H1 (cell line): ENCODE measurements around the gene IPO11. TPM values are rescaled to one million over a fixed set of nuclear protein-coding genes. Genes with fewer than 3 reads are reported as not detected.

Experiments used
- CTCF ChIA-PET: fragments of 300-600 bp; sonication (Branson Sonifier 250); formaldehyde crosslinking; loops from one replicate; lab custom pipeline; 2021; ENCODE audit not compliant: partially characterized antibody; lab: Charles Lee
- POLR2A ChIA-PET: fragments of 300-600 bp; sonication (Branson Sonifier 250); formaldehyde crosslinking; loops from one replicate; lab custom pipeline; 2021; ENCODE audit warnings: inconsistent platforms; ENCODE audit not compliant: partially characterized antibody; lab: Charles Lee
- DNase-seq, 2 experiments: peaks; one replicate each; pipeline versions ENCODE4 v3.0.0 to v3.0.0-alpha.2; 2010 to 2022; ENCODE audit warnings: low spot score in 2 of 2, low read depth in 1 of 2, mixed read lengths in 1 of 2
- FAIRE-seq: peaks from 2 replicates; lab custom pipeline; 2011; peaks lifted over from hg19 to GRCh38; lab: Jason Lieb, UNC
- H2AFZ ChIP-seq: 2 replicates; pipeline ENCODE4 v1.8.1; 2012; ENCODE audit warnings: low read length, inconsistent platforms
- H2AK5ac ChIP-seq: 2 replicates; pipeline ENCODE4 v1.6.1; 2013; ENCODE audit warnings: low read depth, low read length
- H2BK120ac ChIP-seq: replicated peaks from 2 replicates; pipeline ENCODE3; 2013; ENCODE audit warnings: low read depth, low read length, inconsistent platforms
- H2BK12ac ChIP-seq: 2 replicates; pipeline ENCODE4 v1.6.1; 2013; ENCODE audit warnings: low read depth, low read length
- H2BK15ac ChIP-seq: 2 replicates; pipeline ENCODE4 v1.6.1; 2013; ENCODE audit warnings: low read length
- H2BK20ac ChIP-seq: 2 replicates; pipeline ENCODE4 v1.6.1; 2013; ENCODE audit warnings: low read length
- H2BK5ac ChIP-seq: 2 replicates; pipeline ENCODE4 v1.6.1; 2013; ENCODE audit warnings: low read depth, low read length
- H3K14ac ChIP-seq: 2 replicates; pipeline ENCODE4 v1.6.1; 2013; ENCODE audit warnings: inconsistent platforms; ENCODE audit not compliant: insufficient read length
- H3K18ac ChIP-seq: 2 replicates; pipeline ENCODE4 v1.6.1; 2013; ENCODE audit warnings: low read length; ENCODE audit errors: extremely low read depth
- H3K23ac ChIP-seq: 2 replicates; pipeline ENCODE4 v1.6.1; 2013; ENCODE audit warnings: inconsistent platforms; ENCODE audit not compliant: insufficient read length
- H3K23me2 ChIP-seq: 2 replicates; pipeline ENCODE4 v1.6.1; 2013; ENCODE audit warnings: low read depth, low read length
- H3K27ac ChIP-seq: 2 replicates; pipeline ENCODE4 v1.6.1; 2011; ENCODE audit warnings: low read depth, low read length, inconsistent platforms
- H3K27me3 ChIP-seq, 4 experiments: replicated peaks in 1 of 4; 1 replicate in 1 of 4; 2 replicates in 3 of 4; pipeline versions ENCODE4 v1.6.1 to v1.8.1; 2011 to 2013; ENCODE audit warnings: low read length in 3 of 4, mild to moderate bottlenecking in 3 of 4, inconsistent platforms in 2 of 4, mixed read lengths in 2 of 4, moderate library complexity in 1 of 4; ENCODE audit not compliant: control insufficient read depth in 3 of 4, insufficient read depth in 3 of 4; ENCODE audit errors: extremely low read depth in 1 of 4
- H3K36me3 ChIP-seq, 4 experiments: 2 replicates each; pipeline versions ENCODE4 v1.6.1 to v1.8.1; 2011 to 2013; ENCODE audit warnings: mild to moderate bottlenecking in 4 of 4, low read length in 3 of 4, moderate library complexity in 2 of 4, control low read depth in 1 of 4, inconsistent platforms in 1 of 4; ENCODE audit not compliant: insufficient read depth in 4 of 4, control insufficient read depth in 2 of 4
- H3K4ac ChIP-seq: replicated peaks from 2 replicates; pipeline ENCODE3; 2013; ENCODE audit warnings: low read length, low read depth, mixed read lengths, inconsistent platforms; ENCODE audit not compliant: insufficient read length
- H3K4me1 ChIP-seq, 4 experiments: replicated peaks in 1 of 4; 1 replicate in 1 of 4; 2 replicates in 3 of 4; pipeline versions ENCODE4 v1.6.1 to v1.8.1; 2011 to 2013; ENCODE audit warnings: low read length in 3 of 4, inconsistent platforms in 2 of 4, mixed read lengths in 1 of 4; ENCODE audit not compliant: insufficient read depth in 4 of 4, control insufficient read depth in 3 of 4
- H3K4me2 ChIP-seq, 2 experiments: 2 replicates each; pipeline versions ENCODE4 v1.6.1 to v1.8.1; 2011 to 2013; ENCODE audit warnings: low read depth in 2 of 2, low read length in 2 of 2, control low read depth in 1 of 2, inconsistent platforms in 1 of 2, mild to moderate bottlenecking in 1 of 2; ENCODE audit not compliant: insufficient read depth in 1 of 2
- H3K4me3 ChIP-seq, 4 experiments: fragments of 200-600, 300-600 bp in 1 of 4; sonication (generic), shearing (Covaris generic), sonication (Bioruptor Twin) in 1 of 4; 2 replicates each; pipeline versions ENCODE4 v1.5.1 to v1.8.1; 2011 to 2016; ENCODE audit warnings: low read length in 4 of 4, low read depth in 3 of 4, control low read depth in 2 of 4, inconsistent platforms in 2 of 4, mild to moderate bottlenecking in 2 of 4, mixed read lengths in 1 of 4, moderate library complexity in 1 of 4; ENCODE audit not compliant: insufficient read depth in 2 of 4; ENCODE audit errors: extremely low read depth in 1 of 4
- H3K56ac ChIP-seq: replicated peaks from 2 replicates; pipeline ENCODE3; 2013; ENCODE audit warnings: low read depth, mild to moderate bottlenecking, mixed read lengths, low read length, inconsistent platforms; ENCODE audit not compliant: insufficient read length
- H3K79me1 ChIP-seq: 2 replicates; pipeline ENCODE4 v1.6.1; 2013; ENCODE audit warnings: low read depth, low read length, control low read depth
- H3K79me2 ChIP-seq, 2 experiments: 2 replicates each; pipeline versions ENCODE4 v1.6.1 to v1.8.1; 2012 to 2013; ENCODE audit warnings: low read length in 2 of 2, mild to moderate bottlenecking in 2 of 2, inconsistent platforms in 1 of 2; ENCODE audit not compliant: insufficient read depth in 2 of 2, control insufficient read depth in 1 of 2
- H3K9ac ChIP-seq, 4 experiments: replicated peaks in 1 of 4; 1 replicate in 1 of 4; 2 replicates in 3 of 4; pipeline versions ENCODE4 v1.6.1 to v1.8.1; 2011 to 2013; ENCODE audit warnings: low read depth in 3 of 4, low read length in 3 of 4, control low read depth in 2 of 4, mild to moderate bottlenecking in 2 of 4, moderate library complexity in 2 of 4, inconsistent platforms in 1 of 4; ENCODE audit errors: extremely low read depth in 1 of 4
- H3K9me3 ChIP-seq, 2 experiments: 2 replicates each; pipeline versions ENCODE4 v1.6.1 to v1.8.1; 2012 to 2013; ENCODE audit warnings: mild to moderate bottlenecking in 2 of 2, moderate library complexity in 2 of 2, control low read depth in 1 of 2, inconsistent platforms in 1 of 2, low read depth in 1 of 2, low read length in 1 of 2, mixed read lengths in 1 of 2; ENCODE audit not compliant: insufficient read depth in 2 of 2
- H4K20me1 ChIP-seq, 2 experiments: replicated peaks in 1 of 2; 2 replicates each; pipeline versions ENCODE3 to v1.8.1; 2011 to 2013; ENCODE audit warnings: inconsistent platforms in 2 of 2, low read length in 2 of 2, mild to moderate bottlenecking in 1 of 2; ENCODE audit not compliant: insufficient read depth in 2 of 2, control insufficient read depth in 1 of 2
- H4K5ac ChIP-seq: 2 replicates; pipeline ENCODE4 v1.6.1; 2013; ENCODE audit warnings: low read length, low read depth, mixed read lengths, inconsistent platforms; ENCODE audit not compliant: insufficient read length
- H4K8ac ChIP-seq: 2 replicates; pipeline ENCODE4 v1.8.0; 2013; ENCODE audit warnings: mild to moderate bottlenecking, moderate library complexity, low read length, inconsistent platforms; ENCODE audit not compliant: insufficient read depth; ENCODE audit errors: extremely low read depth
- H4K91ac ChIP-seq: replicated peaks from 2 replicates; pipeline ENCODE3; 2013; ENCODE audit warnings: low read length, mixed read lengths, inconsistent platforms; ENCODE audit not compliant: insufficient read length
- CBX8 ChIP-seq: fragments of 300-800, 300-1000 bp; sonication (generic); IDR thresholded peaks from 2 replicates; pipeline ENCODE4 v1.7.1; 2016; ENCODE audit warnings: low read depth, low read length, borderline replicate concordance
- GABPA ChIP-seq: IDR thresholded peaks from 2 replicates; pipeline ENCODE4 v1.6.1; 2011; ENCODE audit warnings: mild to moderate bottlenecking, low read length, moderate library complexity, borderline replicate concordance; ENCODE audit not compliant: insufficient read depth
- MAX ChIP-seq: IDR thresholded peaks from 2 replicates; pipeline ENCODE4 v1.6.1; 2012; ENCODE audit warnings: inconsistent platforms
- YY1 ChIP-seq: IDR thresholded peaks from 2 replicates; pipeline ENCODE4 v1.6.1; 2011; ENCODE audit warnings: low read depth, mild to moderate bottlenecking, low read length
- WGBS, 2 experiments: shearing (Covaris generic) in 1 of 2; methylation state at CpG; one replicate each; pipeline versions ENCODE4 v1.1.6 to v1.1.7; 2013 to 2015; ENCODE audit warnings: low lambda C conversion rate in 2 of 2, mixed read lengths in 2 of 2, inconsistent platforms in 1 of 2, low coverage in 1 of 2, missing lambda C conversion rate in 1 of 2; ENCODE audit not compliant: insufficient replicate concordance in 2 of 2, insufficient coverage in 1 of 2, insufficient read length in 1 of 2; ENCODE audit errors: extremely low coverage in 1 of 2, missing lambda C conversion rate in 1 of 2; 5-methylcytosine and 5-hydroxymethylcytosine counted together
- polyA plus RNA-seq, 7 experiments: library from polyadenylated mRNA; depleted of rRNA in 3 of 7; stranded (reverse) in 5 of 7; unstranded in 2 of 7; fragments of >200 nt in 5 of 7; fragments of 200-250 nt in 2 of 7; gene quantifications; 1 replicate in 5 of 7; 2 replicates in 1 of 7; 4 replicates in 1 of 7; pipeline versions ENCODE4 v1.2.1 to v1.2.3, GENCODE V29; 2011 to 2013; ENCODE audit warnings: missing spikeins in 2 of 7, mixed read lengths in 2 of 7
- total RNA-seq: library from RNA; stranded (reverse); fragmentation: NEBNext Ultra II Directional; extraction: Animal tissue kit (Norgen Biotek cat#: 25700); gene quantifications from 2 replicates; pipeline ENCODE4 v1.2.1, GENCODE V29; 2021

IPO11 gene
- total and polyA plus RNA-seq, 2 of the 8 experiments (the other 6 are each of a cell fraction or from before 2014, with no cell fraction given): 23.6 to 64.4 TPM

DNA sequence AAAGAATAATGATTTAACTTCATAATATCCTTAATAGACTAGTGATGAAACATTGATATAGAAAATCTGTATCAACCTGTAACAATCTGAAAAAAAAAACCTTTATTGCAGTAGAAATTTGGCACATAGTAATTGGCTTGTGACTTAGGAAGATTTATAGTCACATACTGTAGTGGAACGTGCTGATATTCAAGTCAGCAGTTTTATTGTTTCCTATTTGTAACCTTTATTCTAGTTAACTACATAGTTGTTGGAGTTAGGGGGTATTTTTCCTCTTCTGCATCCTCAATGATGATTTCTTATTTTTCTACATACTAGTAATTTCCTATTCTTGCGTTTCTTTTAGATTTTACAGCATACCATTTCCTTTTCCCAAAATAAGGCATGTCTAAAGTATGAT lies 151.5 kb downstream of the IPO11 start:
- no peak overlapping the region for H3K23ac ChIP-seq
- no peak overlapping the region for H2BK12ac ChIP-seq
- no peak overlapping the region for H2AK5ac ChIP-seq
- 86% methylated on average over 2 of the region's 2 CpGs; no CpG with 5 or more reads in 1 of the 2 experiments for WGBS, 2 experiments
- H3K14ac ChIP-seq: no peak overlapping the region
- no peaks in the 10 kb centered on the region for H3K79me1 ChIP-seq
- H3K23me2 ChIP-seq: no peaks in the 10 kb centered on the region
- no peaks in the 10 kb centered on the region for H3K9me3 ChIP-seq
- H3K27ac ChIP-seq: no peak overlapping the region
- H4K5ac ChIP-seq: no peak overlapping the region
- H3K36me3 ChIP-seq: peaks cover 0 to 5% (median 0%) of the 10 kb centered on the region in 4 experiments; a peak in 2 of 8 replicates
- H3K9ac ChIP-seq: no peak overlapping the region
- H3K18ac ChIP-seq: no peak overlapping the region
- ChIA-PET POLR2A (no interaction called here), CTCF (no interaction called here)
- H4K91ac ChIP-seq: no peak overlapping the region
- H3K4me2 ChIP-seq: no peak overlapping the region
- H2BK5ac ChIP-seq: no peak overlapping the region
- H2BK20ac ChIP-seq: no peak overlapping the region
- H2AFZ ChIP-seq: no peak overlapping the region
- FAIRE-seq (no peak), DNase-seq (no peak)
- no peaks in the 10 kb centered on the region for H3K27me3 ChIP-seq
- H3K79me2 ChIP-seq: no peaks in the 10 kb centered on the region; a peak in 1 of 4 replicates
- no peak overlapping the region for H2BK120ac ChIP-seq
- no peak overlapping the region for H3K56ac ChIP-seq
- TF ChIP-seq CBX8 (no peak), YY1 (no peak), GABPA (no peak), MAX (no peak)
- H3K4me3 ChIP-seq: no peak overlapping the region
- no peak overlapping the region for H3K4ac ChIP-seq
- peaks cover 0 to 8% (median 4%) of the 10 kb centered on the region in 4 experiments; a peak in 3 of 7 replicates for H3K4me1 ChIP-seq
- no peak overlapping the region for H2BK15ac ChIP-seq
- no peaks in the 10 kb centered on the region for H4K20me1 ChIP-seq
- no peak overlapping the region for H4K8ac ChIP-seq
